Body of pancreas (tissue), 4 donors: ENCODE results near the gene POLR2B. TPM values are rescaled to one million over a fixed set of nuclear protein-coding genes. Genes with fewer than 3 reads are reported as not detected.

ENCODE experiments used
- ATAC-seq: fragments of 150-250 bp; one replicate; pipeline ENCODE4 v1.9.1; 2016
- DNase-seq, 4 donors: peaks; one replicate each; pipeline ENCODE4 v3.0.0-alpha.2; 2019
- H3K27ac ChIP-seq, 4 donors: fragments of 200-600 bp; sonication (generic); 1 replicate in 3 of 4; 2 replicates in 1 of 4; pipeline versions ENCODE4 v1.5.1 to v1.6.1; 2016 to 2019; ENCODE audit warnings: mild to moderate bottlenecking in 1 of 4, mixed read lengths in 1 of 4, moderate library complexity in 1 of 4
- H3K27me3 ChIP-seq, 2 donors: fragments of 200-600 bp; sonication (generic); one replicate each; pipeline ENCODE4 v1.6.0; 2016; ENCODE audit warnings: mild to moderate bottlenecking in 1 of 2
- H3K36me3 ChIP-seq, 2 donors: fragments of 200-600 bp; sonication (generic); replicated peaks in 1 of 2; 2 replicates each; pipeline ENCODE4 v1.5.1; 2016; ENCODE audit warnings: low read depth in 2 of 2; ENCODE audit not compliant: insufficient read depth in 1 of 2
- H3K4me1 ChIP-seq: fragments of 200-600 bp; sonication (generic); one replicate; pipeline ENCODE4 v1.6.0; 2016
- H3K4me3 ChIP-seq, 2 donors: fragments of 200-600 bp; sonication (generic); 1 replicate in 1 of 2; 2 replicates in 1 of 2; pipeline ENCODE4 v1.5.1; 2016 to 2019
- H3K9me3 ChIP-seq, 3 donors: fragments of 200-600 bp; sonication (generic); 1 replicate in 2 of 3; 2 replicates in 1 of 3; pipeline ENCODE4 v1.5.1; 2016
- CTCF ChIP-seq, 7 experiments: fragments of 450-650 bp in 4 of 7; fragments of 200-600 bp in 3 of 7; sonication (generic) in 3 of 7; IDR thresholded peaks; one replicate each; pipeline ENCODE4 v1.5.1; 2016 to 2019; ENCODE audit warnings: antibody characterized with exemption in 7 of 7
- POLR2A ChIP-seq, 3 donors: fragments of 450-650 bp; IDR thresholded peaks; one replicate each; pipeline ENCODE4 v1.6.1; 2016; ENCODE audit warnings: antibody characterized with exemption in 3 of 3, mild to moderate bottlenecking in 2 of 3
- WGBS, 2 donors: methylation state at CpG; one replicate each; pipeline ENCODE4 v1.1.5; 2017; 5-methylcytosine and 5-hydroxymethylcytosine counted together
- intact Hi-C: fragments of 100-400 bp; cut with DNase I; formaldehyde crosslinking; loops from one replicate; pipeline ENCODE4 v1.15.1; 2023
- total RNA-seq, 2 donors: library from RNA; depleted of rRNA; stranded (reverse); fragments of >200 nt; gene quantifications; one replicate each; pipeline ENCODE4 v1.1.0, GENCODE V29; 2016

POLR2B gene
- total RNA-seq, 2 donors from 2014 or later, result 38.6 to 46.2 TPM

- no peaks in the 10 kb centered on the region for H3K27me3 ChIP-seq
- peaks cover 0 to 5% of the 10 kb centered on the region in 2 donors for H3K36me3 ChIP-seq
- TF ChIP-seq CTCF (IDR thresholded peaks at IDR 0.05), result no peak
- no peak for TF ChIP-seq POLR2A (IDR thresholded peaks at IDR 0.05)
- no peak overlapping the region for H3K4me3 ChIP-seq
- H3K4me1 ChIP-seq, result no peaks in the 10 kb centered on the region
- H3K9me3 ChIP-seq, result no peaks in the 10 kb centered on the region
- intact Hi-C loops, result no loop called here
- ATAC-seq (no peak), DNase-seq (no peak)
- WGBS, 2 donors, result 30 to 38% methylated on average over 1 of the region's 1 CpG
- H3K27ac ChIP-seq, result no peak overlapping the region
Measured at GRCh38 chr4:56959100-56959499, 19.6 kb upstream of the POLR2B start.

GRCh38 chr4:56961107-56961500 is 17.6 kb upstream of the POLR2B start:
- TF ChIP-seq CTCF (IDR thresholded peaks at IDR 0.05), result no peak
- no peak for TF ChIP-seq POLR2A (IDR thresholded peaks at IDR 0.05)
- Histone ChIP-seq H3K27ac (no peak overlapping the region), H3K9me3 (no peaks in the 10 kb centered on the region), H3K27me3 (no peaks in the 10 kb centered on the region), H3K4me1 (no peaks in the 10 kb centered on the region), H3K36me3 (peaks cover 1 to 5% of the 10 kb centered on the region in 2 donors), H3K4me3 (no peak overlapping the region)
- ATAC-seq (no peak), DNase-seq (no peak)
- intact Hi-C loops, result no loop called here
- WGBS, 2 donors, result 97 to 98% methylated on average over 2 of the region's 2 CpGs

- Histone ChIP-seq H3K27ac (no peak overlapping the region), H3K36me3 (peaks cover 20 to 22% of the 10 kb centered on the region in 2 donors)
- no peak for ATAC-seq
Measured at GRCh38 chr4:56971383-56971782, 7.3 kb upstream of the POLR2B start.

GRCh38 chr4:56972389-56972788 is 6.3 kb upstream of the POLR2B start:
- no peak for DNase-seq
- TF ChIP-seq CTCF (IDR thresholded peaks at IDR 0.05), result no peak
- TF ChIP-seq POLR2A (IDR thresholded peaks at IDR 0.05), result no peak
- Histone ChIP-seq H3K36me3 (peaks cover 17 to 19% of the 10 kb centered on the region in 2 donors), H3K27ac (no peak overlapping the region), H3K27me3 (no peaks in the 10 kb centered on the region), H3K4me1 (peaks cover 27% of the 10 kb centered on the region), H3K9me3 (peaks cover 0 to 10% (median 0%) of the 10 kb centered on the region in 3 donors), H3K4me3 (no peak overlapping the region)
- intact Hi-C loops, result no loop called here
- WGBS, 2 donors, result 91 to 96% methylated on average over 2 of the region's 2 CpGs
- ATAC-seq, result no peak

More at GRCh38 chr4:56971383-56971782, 7.3 kb upstream of the POLR2B start:
- TF ChIP-seq CTCF (IDR thresholded peaks at IDR 0.05) (no peak), POLR2A (IDR thresholded peaks at IDR 0.05) (no peak)
- no peak for DNase-seq
- no peaks in the 10 kb centered on the region for H3K27me3 ChIP-seq
- peaks cover 0 to 10% (median 0%) of the 10 kb centered on the region in 3 donors for H3K9me3 ChIP-seq
- intact Hi-C loops, result no loop called here
- H3K4me3 ChIP-seq, result no peak overlapping the region
- peaks cover 27% of the 10 kb centered on the region for H3K4me1 ChIP-seq
- 96 to 97% methylated on average over 2 of the region's 2 CpGs for WGBS, 2 donors

GRCh38 chr4:56972809-56973208 is 5.9 kb upstream of the POLR2B start:
- peaks cover 17 to 19% of the 10 kb centered on the region in 2 donors for H3K36me3 ChIP-seq
- ATAC-seq, result no peak
- H3K4me1 ChIP-seq, result peaks cover 27% of the 10 kb centered on the region
- peaks cover 0 to 10% (median 0%) of the 10 kb centered on the region in 3 donors for H3K9me3 ChIP-seq
- DNase-seq, result no peak
- H3K27ac ChIP-seq, result no peak overlapping the region
- TF ChIP-seq CTCF (IDR thresholded peaks at IDR 0.05), result no peak
- TF ChIP-seq POLR2A (IDR thresholded peaks at IDR 0.05), result no peak
- no peak overlapping the region for H3K4me3 ChIP-seq
- intact Hi-C loops, result no loop called here
- no peaks in the 10 kb centered on the region for H3K27me3 ChIP-seq
